Measurements from ENCODE around the gene CCDC167.

DNA sequence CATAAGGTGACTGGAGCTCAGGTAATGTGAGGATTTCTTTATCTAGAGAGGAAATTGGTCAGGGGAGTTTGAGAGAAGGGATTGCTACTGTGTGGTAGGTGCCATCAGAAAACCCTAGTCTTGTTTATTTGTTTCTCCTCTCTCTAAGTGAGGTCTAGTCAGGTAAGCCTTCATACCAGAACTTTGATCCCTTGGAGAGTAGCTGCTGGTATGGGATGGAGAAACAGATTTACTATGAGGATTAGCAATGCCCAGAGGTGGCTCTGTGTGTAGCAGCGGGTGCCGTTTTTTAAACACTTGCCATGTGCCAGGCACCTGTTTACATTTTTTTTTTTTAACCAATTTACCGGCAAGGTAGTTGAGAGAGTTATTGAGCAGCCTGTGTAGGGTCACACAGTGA lies 47.2 kb downstream of the CCDC167 start:
- TF ChIP-seq CTCF (IDR thresholded peaks at IDR 0.05) = no peak
- TF ChIP-seq POLR2A (IDR thresholded peaks at IDR 0.05) = no peak

All from uterus (tissue), 2 donors.